GM12864 (cell line): ENCODE measurements around the gene SLC16A8.

Source experiments
- DNase-seq: peaks from one replicate; pipeline ENCODE4 v3.0.0-alpha.2; 2011; ENCODE audit warnings: low read depth
- H3K4me3 ChIP-seq: 2 replicates; pipeline ENCODE4 v1.5.1; 2011; ENCODE audit warnings: mild to moderate bottlenecking, low read depth, low read length, control low read depth
- TF ChIP-seq, protein P1 (sequence below): IDR thresholded peaks from 2 replicates; pipeline ENCODE4 v1.5.1; 2011; ENCODE audit warnings: low read depth, mild to moderate bottlenecking, moderate library complexity, low read length, control low read depth, inconsistent platforms; ENCODE audit errors: missing control alignments

SLC16A8 gene

DNA sequence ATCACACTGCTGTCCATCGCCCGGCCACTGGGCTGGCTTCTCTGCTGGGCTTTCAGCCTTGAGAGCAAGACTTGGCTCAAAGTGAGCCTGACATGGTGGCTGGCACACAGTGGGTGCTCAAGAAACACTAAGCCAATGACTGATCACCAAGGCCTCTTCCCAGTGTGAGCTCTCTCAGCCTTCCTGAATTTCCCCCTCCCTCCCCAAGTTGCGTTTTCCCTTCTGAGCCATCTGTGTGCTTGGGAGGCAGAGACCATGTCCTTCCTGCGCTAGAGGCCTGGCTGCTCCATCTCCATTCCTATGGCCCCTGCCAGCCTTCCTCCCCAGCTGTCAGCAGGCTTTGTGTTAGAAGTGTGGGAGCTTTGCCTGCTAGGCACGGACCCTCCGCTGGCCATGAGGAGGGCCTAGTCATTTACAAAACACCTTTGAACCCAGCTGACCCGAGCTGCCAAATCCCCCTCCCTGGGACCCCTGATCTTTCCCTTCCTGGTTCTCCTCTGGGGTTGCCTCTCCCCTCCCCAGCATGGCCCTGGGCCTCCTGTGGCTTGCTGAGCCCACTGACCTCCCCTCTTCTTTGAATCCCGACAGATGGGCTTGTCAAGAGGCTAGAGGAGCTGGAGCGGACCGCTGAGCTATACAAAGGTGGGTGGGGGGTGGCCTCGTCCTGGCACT lies 13.6 kb downstream of the SLC16A8 start:
- H3K4me3 ChIP-seq: no peak overlapping the region
- TF ChIP-seq, protein P1, sequence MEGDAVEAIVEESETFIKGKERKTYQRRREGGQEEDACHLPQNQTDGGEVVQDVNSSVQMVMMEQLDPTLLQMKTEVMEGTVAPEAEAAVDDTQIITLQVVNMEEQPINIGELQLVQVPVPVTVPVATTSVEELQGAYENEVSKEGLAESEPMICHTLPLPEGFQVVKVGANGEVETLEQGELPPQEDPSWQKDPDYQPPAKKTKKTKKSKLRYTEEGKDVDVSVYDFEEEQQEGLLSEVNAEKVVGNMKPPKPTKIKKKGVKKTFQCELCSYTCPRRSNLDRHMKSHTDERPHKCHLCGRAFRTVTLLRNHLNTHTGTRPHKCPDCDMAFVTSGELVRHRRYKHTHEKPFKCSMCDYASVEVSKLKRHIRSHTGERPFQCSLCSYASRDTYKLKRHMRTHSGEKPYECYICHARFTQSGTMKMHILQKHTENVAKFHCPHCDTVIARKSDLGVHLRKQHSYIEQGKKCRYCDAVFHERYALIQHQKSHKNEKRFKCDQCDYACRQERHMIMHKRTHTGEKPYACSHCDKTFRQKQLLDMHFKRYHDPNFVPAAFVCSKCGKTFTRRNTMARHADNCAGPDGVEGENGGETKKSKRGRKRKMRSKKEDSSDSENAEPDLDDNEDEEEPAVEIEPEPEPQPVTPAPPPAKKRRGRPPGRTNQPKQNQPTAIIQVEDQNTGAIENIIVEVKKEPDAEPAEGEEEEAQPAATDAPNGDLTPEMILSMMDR: no peak
- no peak for DNase-seq

DNA sequence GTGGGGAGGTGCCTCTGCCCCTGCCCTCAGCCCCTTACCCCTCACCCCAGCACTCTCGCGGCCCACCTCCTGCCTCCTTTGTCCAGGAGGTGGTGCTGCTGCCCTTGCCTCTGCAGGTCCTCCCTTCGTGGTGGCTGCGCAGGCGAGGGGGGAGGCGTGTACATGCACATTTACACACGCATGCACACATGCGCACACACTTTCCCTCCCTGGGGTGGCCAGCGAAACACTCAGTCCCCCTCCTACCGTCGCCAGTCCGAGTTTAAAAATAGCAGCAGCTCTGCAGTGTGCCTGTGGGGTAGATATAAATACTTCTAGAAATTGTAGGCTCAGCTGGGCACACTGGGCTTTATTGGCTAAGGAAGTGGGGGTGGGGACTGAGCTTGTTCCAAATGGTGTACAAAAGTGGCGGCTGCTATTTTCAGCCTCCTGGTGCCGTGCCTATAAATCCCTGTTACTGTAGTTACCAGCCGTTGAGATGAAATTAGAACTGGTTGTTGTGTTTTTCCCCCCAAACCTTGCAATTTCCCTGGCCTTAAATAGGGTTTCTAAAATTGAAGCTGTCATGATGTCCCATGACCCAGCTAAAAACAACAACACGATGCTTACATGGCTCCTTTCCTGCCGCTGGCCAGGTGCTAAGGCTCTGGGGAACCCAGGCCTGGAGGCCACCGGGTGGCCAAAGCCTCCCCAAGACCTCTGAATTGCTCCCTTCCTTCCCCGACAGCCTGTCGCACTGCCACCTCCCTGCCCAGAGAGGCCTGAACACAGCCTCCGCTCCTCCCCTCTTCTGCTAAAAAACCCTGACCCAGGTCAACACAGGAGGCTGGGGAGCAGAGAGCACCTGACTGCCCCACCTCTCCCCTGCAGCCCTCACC lies 14.4 kb downstream of the SLC16A8 start:
- TF ChIP-seq, protein P1: peak; percentile 14
- H3K4me3 ChIP-seq: no peak overlapping the region
- DNase-seq: peak; percentile 13

DNA sequence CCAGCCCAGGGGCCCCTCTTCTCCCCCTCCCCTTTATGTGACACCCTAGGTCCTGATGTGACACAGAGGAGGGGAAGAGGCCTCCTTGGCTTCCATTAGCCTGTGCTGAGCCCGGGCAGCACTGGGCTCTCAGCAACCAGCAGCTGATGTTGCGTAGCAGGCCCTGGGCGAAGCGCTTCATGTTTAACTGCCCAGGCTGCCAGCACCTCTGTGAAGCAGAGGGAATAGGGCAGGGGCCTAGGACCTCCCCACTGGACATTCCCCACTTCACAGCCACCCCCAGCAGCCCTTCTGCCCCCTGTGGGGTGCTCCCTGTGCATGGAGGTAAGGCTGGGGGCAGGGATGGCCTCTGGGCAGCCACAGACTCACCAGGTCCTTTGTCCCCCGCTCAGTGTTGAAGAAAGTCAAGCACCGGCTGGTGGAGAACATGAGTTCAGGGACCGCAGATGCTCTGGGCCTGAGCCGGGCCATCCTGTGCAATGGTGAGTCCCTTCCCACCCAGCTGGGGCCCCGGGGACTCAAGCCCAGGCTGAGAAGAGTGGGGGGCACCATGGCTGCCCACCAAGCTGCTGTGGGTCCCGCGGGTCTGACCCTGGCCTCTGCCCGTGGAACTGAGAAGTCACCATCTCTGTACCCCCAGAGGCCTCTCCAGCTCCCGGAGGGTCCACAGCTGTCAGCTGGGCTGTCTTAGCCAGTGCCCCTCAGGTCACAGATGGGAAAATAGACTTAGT lies 15.2 kb downstream of the SLC16A8 start:
- no peak for DNase-seq
- H3K4me3 ChIP-seq: no peak overlapping the region
- TF ChIP-seq, protein P1: no peak

DNA sequence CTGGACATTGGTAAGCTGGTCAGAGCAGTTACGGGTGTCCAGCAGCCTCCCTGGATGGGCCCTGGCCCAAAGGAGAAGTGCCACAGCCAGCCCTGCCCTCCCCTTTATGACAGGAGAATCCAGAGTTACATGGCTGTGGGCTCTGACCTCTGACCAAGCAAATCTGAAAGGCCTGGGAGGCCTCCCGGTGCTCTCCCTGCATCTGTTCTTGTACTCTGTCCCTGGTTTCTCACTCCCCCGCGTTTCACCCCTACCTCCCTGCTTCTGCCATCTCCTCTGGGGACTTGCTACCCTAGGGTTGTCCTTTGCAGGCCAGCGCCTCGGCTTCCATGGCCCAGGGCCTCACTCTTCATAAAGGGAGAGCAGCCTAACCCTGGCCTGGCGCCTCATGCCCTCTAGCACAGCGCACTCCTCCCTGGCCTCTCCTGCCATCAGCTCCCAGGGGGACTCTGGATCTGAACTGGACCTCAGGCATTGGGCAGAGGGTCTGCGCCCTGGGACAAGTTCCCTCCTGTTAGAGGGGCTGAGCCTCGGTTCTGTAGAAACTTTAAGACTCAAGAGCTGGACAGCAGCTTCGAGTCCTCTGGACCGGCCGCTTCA lies 16.1 kb downstream of the SLC16A8 start:
- H3K4me3 ChIP-seq: no peak overlapping the region
- TF ChIP-seq, protein P1: no peak
- no peak for DNase-seq

DNA sequence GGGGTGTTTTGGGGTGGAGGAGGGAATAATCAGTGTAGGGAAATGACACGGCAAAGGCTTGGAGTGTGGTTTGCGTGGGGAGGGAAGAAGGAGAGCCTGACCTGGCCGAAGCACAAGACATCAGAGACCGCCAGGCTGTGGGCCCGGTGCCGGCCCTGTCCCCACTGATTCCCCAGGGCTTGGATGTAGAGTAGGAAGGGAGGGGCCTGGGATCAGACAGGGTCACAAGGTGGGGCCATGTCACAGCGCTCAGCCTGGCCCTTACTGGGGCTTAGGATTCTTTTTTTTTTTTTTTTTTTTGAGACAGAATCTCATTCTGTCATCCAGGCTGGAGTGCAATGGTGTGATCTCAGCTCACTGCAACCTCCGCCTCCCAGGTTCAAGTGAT lies 17.0 kb downstream of the SLC16A8 start:
- DNase-seq: no peak
- TF ChIP-seq, protein P1: no peak
- H3K4me3 ChIP-seq: no peak overlapping the region

DNA sequence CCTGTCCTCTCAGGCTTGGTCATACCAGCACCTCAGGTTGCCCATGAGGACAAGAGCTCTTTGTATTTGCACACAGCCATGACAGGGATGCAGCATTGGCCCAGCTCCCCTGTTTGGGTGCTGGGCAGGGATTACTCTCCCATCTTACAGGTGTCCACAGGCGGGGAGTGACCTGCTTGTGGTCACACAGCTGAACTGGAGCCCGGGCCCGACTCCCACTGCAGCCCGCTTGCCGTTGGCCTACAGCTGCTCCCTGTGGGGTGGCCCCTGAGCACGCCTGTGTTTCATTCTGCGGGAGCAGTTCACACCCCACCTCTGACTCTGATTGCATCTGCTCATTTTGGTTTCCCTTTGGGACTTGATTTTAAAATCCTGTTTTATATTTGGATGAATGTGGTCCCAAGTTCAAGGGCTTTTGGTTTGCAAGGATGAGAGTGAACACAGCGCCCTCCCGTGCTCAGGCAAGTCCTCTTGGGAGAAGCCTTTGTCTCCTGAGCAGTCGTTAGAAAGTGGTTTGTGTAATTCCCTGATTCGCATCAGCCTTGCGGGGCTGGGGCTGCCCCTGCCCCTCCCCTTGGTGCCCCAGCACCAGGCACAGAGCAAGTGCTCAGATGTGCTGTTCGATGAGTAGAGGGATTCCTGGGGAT lies 17.5 kb downstream of the SLC16A8 start:
- TF ChIP-seq, protein P1: no peak
- H3K4me3 ChIP-seq: no peak overlapping the region
- DNase-seq: no peak
